GM13976 (cell line): ENCODE data around the gene RHPN2.

Source experiments
- DNase-seq: peaks from one replicate; pipeline ENCODE4 v3.0.0; 2012; ENCODE audit warnings: low spot score
- CTCF ChIP-seq: IDR thresholded peaks from 2 replicates; pipeline ENCODE4 v1.5.1; 2012; ENCODE audit warnings: borderline replicate concordance, mild to moderate bottlenecking; ENCODE audit not compliant: insufficient read depth; ENCODE audit errors: extremely low read depth, missing control alignments, control extremely low read depth
- in situ Hi-C: fragments of 300-500 bp; cut with MboI; formaldehyde crosslinking; loops from one replicate; pipeline ENCODE4 v1.12.0; 2022; ENCODE audit warnings: low sequenced_read_pairs, mixed read lengths, inconsistent platforms; ENCODE audit not compliant: unreplicated experiment

The RHPN2 gene

DNA sequence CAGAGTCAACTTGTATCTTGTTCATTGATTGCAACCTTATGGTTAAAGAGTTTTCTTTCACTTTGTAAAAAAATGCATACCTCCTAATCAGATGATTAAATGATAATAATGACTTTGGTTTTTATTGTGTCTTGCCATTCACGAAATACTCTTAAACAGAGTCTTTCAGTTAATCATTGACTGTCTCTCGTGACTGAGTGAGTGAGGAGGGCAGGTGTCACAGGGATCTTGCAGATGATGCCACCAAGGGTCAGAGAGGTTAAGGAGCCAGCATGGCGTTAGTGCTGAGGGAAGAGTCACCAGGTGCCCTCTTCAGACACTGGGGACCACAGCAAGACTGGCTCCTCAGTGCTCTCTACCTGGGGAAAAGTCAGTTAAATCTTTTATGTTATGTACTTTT, 24.3 kb upstream of the RHPN2 start:
- no peak for TF ChIP-seq CTCF
- in situ Hi-C loops: no loop called here
- no peak for DNase-seq

DNA sequence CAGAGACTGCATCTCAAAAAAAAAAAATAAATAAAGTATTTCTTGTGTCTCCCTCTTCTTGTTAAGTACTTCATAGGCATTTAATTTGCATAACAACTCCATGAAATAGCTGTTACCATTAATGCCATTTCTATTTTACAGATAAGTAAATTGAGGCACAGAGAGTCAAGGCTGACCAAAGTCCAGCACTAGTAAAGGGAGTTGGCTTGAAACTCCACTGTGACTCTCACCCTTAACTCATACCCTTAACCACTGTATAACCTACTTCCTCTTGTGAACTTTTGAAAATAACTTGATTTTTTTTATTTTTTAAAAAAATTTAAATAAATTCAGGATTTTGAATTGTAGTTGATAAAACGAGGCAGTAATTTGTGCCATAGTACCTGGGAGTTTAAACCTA, 22.3 kb upstream of the RHPN2 start:
- DNase-seq: no peak
- in situ Hi-C loops: no loop called here
- TF ChIP-seq CTCF: no peak

DNA sequence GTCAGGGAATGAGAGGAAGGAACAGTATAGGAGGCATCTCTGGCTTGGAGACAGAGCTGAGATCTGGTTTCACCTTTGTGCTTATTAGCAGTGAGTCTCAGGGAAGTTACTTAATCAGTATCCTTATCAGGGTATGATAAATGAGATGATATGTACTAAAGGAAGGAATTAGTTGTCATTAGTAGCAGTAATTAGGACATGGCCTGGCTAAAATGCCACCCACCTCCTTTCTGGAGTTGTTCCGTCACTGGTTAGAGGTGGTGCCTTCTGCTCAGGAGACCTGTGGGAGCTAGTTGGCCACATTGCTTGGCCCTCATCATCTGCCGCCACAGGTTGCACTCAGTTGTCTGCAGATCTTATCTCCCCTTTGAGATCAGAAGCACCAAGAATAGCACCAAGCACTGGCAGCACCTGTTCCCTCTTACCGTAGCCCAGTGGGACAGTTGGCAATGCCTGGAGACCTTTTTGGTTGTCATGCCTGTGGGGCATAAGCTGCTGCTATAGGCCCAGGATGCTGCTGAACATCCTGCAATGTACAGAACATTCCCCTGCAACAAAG, 21.0 kb upstream of the RHPN2 start:
- TF ChIP-seq CTCF: no peak
- in situ Hi-C loops: no loop called here
- no peak for DNase-seq

GRCh38 chr19:33080761-33081681, 16.3 kb upstream of the RHPN2 start, which contains the start of gene GPATCH1:
Gene GPATCH1, plus strand, starts transcription at chr19:33081181. Its CDS starts 13 bp downstream, at chr19:33081194.
- no peak for TF ChIP-seq CTCF
- in situ Hi-C loops: no loop called here
- peak; percentile 95 for DNase-seq

DNA sequence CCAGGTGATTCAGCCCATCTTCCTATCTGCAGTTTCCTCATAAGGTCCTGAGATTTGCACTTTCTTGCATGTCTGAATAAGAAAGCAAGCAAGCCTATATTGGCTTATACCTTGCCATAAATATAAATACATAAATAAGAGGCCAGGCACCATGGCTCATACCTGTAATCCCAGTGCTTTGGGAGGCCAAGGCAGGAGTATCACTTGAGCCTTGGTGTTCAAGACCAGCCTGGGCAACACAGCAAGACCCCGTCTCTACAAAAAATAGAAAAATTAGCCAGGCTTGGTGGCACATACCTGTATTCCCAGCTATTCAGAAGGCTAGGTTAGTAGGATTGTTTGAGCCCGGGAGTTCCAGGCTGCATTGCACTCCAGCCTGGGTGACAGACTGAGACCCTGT, 10.8 kb upstream of the RHPN2 start:
- in situ Hi-C loops: no loop called here
- no peak for DNase-seq

DNA sequence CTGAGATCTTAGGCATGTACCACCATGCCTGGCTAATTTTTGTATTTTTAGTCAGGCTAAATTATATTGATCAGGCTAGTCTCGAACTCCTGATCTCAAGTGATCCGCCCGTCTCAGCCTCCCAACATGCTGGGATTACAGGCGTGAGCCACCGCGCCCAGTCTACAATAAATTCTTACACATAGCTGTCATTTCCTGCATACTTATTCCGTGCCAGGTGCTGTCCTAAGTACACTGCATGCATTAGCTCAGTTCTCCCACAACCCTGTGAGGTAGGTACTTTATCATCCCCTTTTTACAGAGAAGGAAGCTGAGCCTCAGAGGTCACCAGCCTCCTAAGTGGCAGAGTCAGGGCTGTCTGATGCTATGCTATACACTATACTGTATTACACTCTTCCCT, 7.2 kb upstream of the RHPN2 start:
- in situ Hi-C loops: no loop called here
- no peak for DNase-seq
- TF ChIP-seq CTCF: no peak

More for the DNA sequence above, 10.8 kb upstream of the RHPN2 start:
- no peak for TF ChIP-seq CTCF

- no peak for TF ChIP-seq CTCF
- in situ Hi-C loops: no loop called here
- DNase-seq: no peak
Measured at GRCh38 chr19:33067121-33067520, 2.4 kb upstream of the RHPN2 start.
